Gastrocnemius medialis (tissue), 4 donors: ENCODE data around the gene HS3ST5. TPM values are rescaled to one million over a fixed set of nuclear protein-coding genes. Genes with fewer than 3 reads are reported as not detected.

Experiments
- ATAC-seq, 2 donors: fragments of 150-250 bp; one replicate each; pipeline ENCODE4 v1.9.1; 2016
- DNase-seq, 2 donors: peaks; one replicate each; pipeline ENCODE4 v3.0.0-alpha.2; 2019
- H3K27ac ChIP-seq, 4 donors: fragments of 200-600 bp; sonication (generic); 1 replicate in 1 of 4; 2 replicates in 3 of 4; pipeline ENCODE4 v1.5.1; 2016 to 2018; ENCODE audit warnings: mild to moderate bottlenecking in 2 of 4, moderate library complexity in 1 of 4
- H3K27me3 ChIP-seq, 3 donors: fragments of 200-600 bp; sonication (generic) in 2 of 3; 1 replicate in 1 of 3; 2 replicates in 2 of 3; pipeline versions ENCODE4 v1.5.1 to v1.6.0; 2016 to 2019; ENCODE audit warnings: mild to moderate bottlenecking in 1 of 3, moderate library complexity in 1 of 3
- H3K36me3 ChIP-seq, 2 donors: fragments of 200-600 bp; sonication (generic) in 1 of 2; one replicate each; pipeline ENCODE4 v1.5.1; 2017 to 2018
- H3K4me1 ChIP-seq, 2 donors: fragments of 200-600 bp; sonication (generic) in 1 of 2; one replicate each; pipeline ENCODE4 v1.5.1; 2016 to 2017; ENCODE audit warnings: mild to moderate bottlenecking in 2 of 2
- H3K4me3 ChIP-seq, 4 donors: fragments of 200-600 bp; sonication (generic) in 3 of 4; 1 replicate in 1 of 4; 2 replicates in 3 of 4; pipeline ENCODE4 v1.5.1; 2016 to 2019; ENCODE audit warnings: mild to moderate bottlenecking in 2 of 4
- H3K9me3 ChIP-seq, 3 donors: fragments of 200-600 bp; sonication (generic) in 2 of 3; 1 replicate in 1 of 3; 2 replicates in 2 of 3; pipeline ENCODE4 v1.5.1; 2016 to 2019
- CTCF ChIP-seq, 5 experiments: fragments of 450-650 bp in 3 of 5; fragments of 200-600 bp in 2 of 5; sonication (generic) in 2 of 5; IDR thresholded peaks in 4 of 5; conservative IDR thresholded peaks in 1 of 5; 1 replicate in 4 of 5; 2 replicates in 1 of 5; pipeline ENCODE4 v1.5.1; 2016 to 2019; ENCODE audit warnings: antibody characterized with exemption in 5 of 5, mild to moderate bottlenecking in 3 of 5, moderate library complexity in 3 of 5
- POLR2A ChIP-seq, 2 donors: fragments of 450-650 bp; IDR thresholded peaks; one replicate each; pipeline ENCODE4 v1.6.1; 2017; ENCODE audit warnings: antibody characterized with exemption in 2 of 2, mild to moderate bottlenecking in 2 of 2, moderate library complexity in 2 of 2
- in situ Hi-C, 4 donors: fragments of 200-750 bp; cut with MboI; loops; one replicate each; pipeline versions ENCODE4 v1.15.0 to v1.8.0; 2017; ENCODE audit warnings: low sequenced_read_pairs in 4 of 4
- intact Hi-C: fragments of 100-400 bp; cut with DNase I; formaldehyde crosslinking; loops from one replicate; pipeline ENCODE4 v1.15.1; 2023; ENCODE audit warnings: low total_unique reads
- total RNA-seq, 4 donors: library from RNA; depleted of rRNA; stranded (reverse); fragments of >200 nt; gene quantifications; one replicate each; pipeline versions ENCODE4 v1.1.0 to v1.2.3, GENCODE V29; 2016

HS3ST5 gene
- total RNA-seq, 4 donors from 2014 or later = 0.13 to 0.41 TPM; not detected in 2

GRCh38 chr6:114366899-114367298 is 24.1 kb upstream of the HS3ST5 start:
- intact Hi-C loops (no loop called here), in situ Hi-C loops (no loop called here)
- ATAC-seq (no peak), DNase-seq (no peak)
- Histone ChIP-seq H3K4me1 (no peaks in the 10 kb centered on the region), H3K4me3 (no peak overlapping the region), H3K9me3 (no peaks in the 10 kb centered on the region), H3K36me3 (no peaks in the 10 kb centered on the region), H3K27me3 (no peaks in the 10 kb centered on the region), H3K27ac (no peak overlapping the region)
- no peak for TF ChIP-seq POLR2A (IDR thresholded peaks at IDR 0.05)
- TF ChIP-seq CTCF (IDR thresholded peaks at IDR 0.05 in 4 of 5, conservative IDR thresholded peaks at IDR 0.05 in 1 of 5) = no peak

DNA sequence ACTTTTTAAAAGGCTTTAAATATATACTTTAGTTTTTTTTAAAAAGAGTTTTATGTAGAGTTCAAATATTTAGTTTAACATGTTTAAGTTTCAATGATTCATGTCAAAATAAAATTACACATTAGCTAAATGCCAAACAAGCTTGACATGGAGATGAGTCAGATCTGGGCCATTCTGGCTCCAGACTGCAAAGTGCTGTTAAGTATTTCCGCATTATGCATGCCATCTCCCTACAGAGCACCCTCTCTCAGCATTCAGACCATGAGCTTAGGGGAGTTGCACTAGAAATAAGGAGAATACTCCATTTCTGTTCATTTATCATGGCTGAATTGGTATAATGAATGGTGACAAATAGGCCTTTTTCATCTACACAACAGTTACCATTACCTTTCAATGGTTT is 21.5 kb upstream of the HS3ST5 start:
- Histone ChIP-seq H3K27me3 (no peaks in the 10 kb centered on the region), H3K4me3 (no peak overlapping the region), H3K4me1 (no peaks in the 10 kb centered on the region), H3K9me3 (no peaks in the 10 kb centered on the region), H3K27ac (no peak overlapping the region), H3K36me3 (no peaks in the 10 kb centered on the region)
- no peak for DNase-seq
- no peak for ATAC-seq
- intact Hi-C loops = no loop called here
- TF ChIP-seq CTCF (IDR thresholded peaks at IDR 0.05 in 4 of 5, conservative IDR thresholded peaks at IDR 0.05 in 1 of 5) (no peak), POLR2A (IDR thresholded peaks at IDR 0.05) (no peak)
- in situ Hi-C loops = no loop called here

GRCh38 chr6:114362957-114363356 is 20.1 kb upstream of the HS3ST5 start:
- DNase-seq = no peak
- in situ Hi-C loops = no loop called here
- no peaks in the 10 kb centered on the region for H3K27me3 ChIP-seq
- no peaks in the 10 kb centered on the region for H3K4me1 ChIP-seq
- no peak for TF ChIP-seq POLR2A (IDR thresholded peaks at IDR 0.05)
- no peak for TF ChIP-seq CTCF (IDR thresholded peaks at IDR 0.05 in 4 of 5, conservative IDR thresholded peaks at IDR 0.05 in 1 of 5)
- no peak overlapping the region for H3K27ac ChIP-seq
- no peaks in the 10 kb centered on the region for H3K36me3 ChIP-seq
- H3K9me3 ChIP-seq = no peaks in the 10 kb centered on the region
- H3K4me3 ChIP-seq = no peak overlapping the region
- no peak for ATAC-seq
- intact Hi-C loops = no loop called here

DNA sequence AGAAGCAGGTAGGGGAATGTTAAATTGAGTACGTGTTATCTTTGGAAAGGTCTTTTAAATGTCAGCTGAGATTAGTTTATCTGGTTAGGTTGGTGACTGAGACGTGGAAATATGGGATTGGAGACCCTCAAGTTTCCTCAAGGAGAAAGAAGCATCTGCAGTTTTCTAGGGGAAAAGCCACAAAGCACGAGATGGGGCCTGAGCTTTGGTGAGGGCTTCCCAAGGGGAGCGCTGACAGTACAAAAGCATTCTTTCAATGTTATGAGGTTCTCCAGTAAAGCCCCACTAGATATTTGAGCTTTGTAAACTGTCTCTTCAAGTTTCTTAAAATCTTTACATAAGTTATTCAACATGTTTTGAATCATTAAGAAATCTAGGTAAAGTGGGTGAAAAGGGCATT is 19.6 kb upstream of the HS3ST5 start:
- Histone ChIP-seq H3K4me3 (no peak overlapping the region), H3K36me3 (no peaks in the 10 kb centered on the region), H3K27me3 (no peaks in the 10 kb centered on the region), H3K9me3 (no peaks in the 10 kb centered on the region), H3K27ac (no peak overlapping the region), H3K4me1 (no peaks in the 10 kb centered on the region)
- no peak for DNase-seq
- ATAC-seq = no peak
- TF ChIP-seq CTCF (IDR thresholded peaks at IDR 0.05 in 4 of 5, conservative IDR thresholded peaks at IDR 0.05 in 1 of 5) (no peak), POLR2A (IDR thresholded peaks at IDR 0.05) (no peak)
- intact Hi-C loops = no loop called here
- in situ Hi-C loops = no loop called here

DNA sequence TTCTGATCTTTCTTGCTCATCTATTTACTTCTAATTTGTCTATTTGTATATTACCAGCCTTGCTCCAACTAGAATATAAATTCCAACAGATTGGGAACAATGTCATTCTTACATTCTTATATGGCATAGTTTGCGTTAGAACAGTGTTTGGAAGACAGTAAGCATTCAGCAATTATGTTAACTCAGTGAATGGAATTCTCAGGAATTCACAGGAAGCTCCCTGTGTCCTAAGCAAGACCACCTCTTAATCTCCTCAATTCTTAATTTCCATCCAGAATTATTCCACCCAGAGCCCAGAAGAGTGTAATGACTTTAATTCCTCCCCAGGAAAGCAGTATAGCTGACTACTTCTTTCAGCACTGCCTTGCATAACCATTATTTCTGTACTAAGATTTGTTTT is 18.2 kb upstream of the HS3ST5 start:
- intact Hi-C loops (no loop called here), in situ Hi-C loops (no loop called here)
- Histone ChIP-seq H3K9me3 (no peaks in the 10 kb centered on the region), H3K4me1 (no peaks in the 10 kb centered on the region), H3K27me3 (no peaks in the 10 kb centered on the region), H3K36me3 (no peaks in the 10 kb centered on the region), H3K27ac (no peak overlapping the region), H3K4me3 (no peak overlapping the region)
- ATAC-seq (no peak), DNase-seq (no peak)
- TF ChIP-seq CTCF (IDR thresholded peaks at IDR 0.05 in 4 of 5, conservative IDR thresholded peaks at IDR 0.05 in 1 of 5) (no peak), POLR2A (IDR thresholded peaks at IDR 0.05) (no peak)
